Fibroblast of mammary gland (primary cell): Measurements from ENCODE around the gene MRGPRG.
"Not testable (repeated sequence)": the region's sequence is repeated elsewhere in the genome, so short reads cannot be mapped to it uniquely, and the experiment has no call there.

Experiments
- DNase-seq: peaks from one replicate; pipeline ENCODE4 v3.0.0-alpha.2; 2010; ENCODE audit warnings: low read depth
- H3K4me3 ChIP-seq: 2 replicates; pipeline ENCODE4 v1.5.1; 2011; ENCODE audit warnings: low read depth, mild to moderate bottlenecking, low read length, moderate library complexity; ENCODE audit not compliant: control insufficient read depth
- TF ChIP-seq, protein P1 (sequence below): conservative IDR thresholded peaks from 2 replicates; pipeline ENCODE4 v1.5.1; 2011; ENCODE audit warnings: low read depth, low read length, inconsistent platforms; ENCODE audit not compliant: control insufficient read depth, insufficient read depth

Gene MRGPRG

DNA sequence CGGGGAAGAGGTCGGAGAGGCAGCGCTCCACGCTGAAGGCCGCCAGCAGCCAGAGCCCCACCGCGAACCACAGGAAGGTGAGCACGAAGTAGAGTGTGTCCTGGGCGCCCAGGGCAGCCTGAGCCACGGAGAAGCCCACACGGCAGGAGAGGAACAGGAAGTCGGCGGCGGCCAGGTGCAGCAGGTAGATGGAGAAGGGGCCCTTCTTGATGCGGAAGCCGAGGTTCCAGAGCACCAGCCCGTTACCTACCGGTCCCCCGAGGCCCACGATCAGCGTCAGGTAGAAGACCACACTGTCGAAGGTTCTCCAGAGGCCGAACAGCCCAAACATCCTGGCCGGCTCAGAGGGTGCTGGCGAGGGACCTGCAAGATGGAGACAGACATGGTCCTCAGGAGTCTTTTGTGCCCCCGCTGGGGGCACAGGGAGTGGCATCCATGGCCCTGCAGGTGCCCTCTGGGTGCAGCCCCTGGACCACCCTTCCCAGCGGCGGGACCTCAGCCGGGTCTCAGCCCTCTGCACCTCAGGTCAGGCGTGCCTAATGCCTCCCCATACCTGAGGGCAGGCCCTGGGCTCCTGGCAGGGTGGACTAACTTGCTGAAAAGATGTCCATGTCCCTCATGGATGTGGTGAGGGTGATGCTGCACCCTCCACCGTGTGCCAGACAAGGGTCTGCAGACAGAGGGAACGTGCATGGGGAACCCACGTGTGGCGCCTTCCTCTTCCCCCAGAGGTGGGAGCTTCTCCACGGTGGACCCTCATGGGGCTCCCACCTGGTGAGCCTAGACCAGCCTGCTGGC, at the start of gene MRGPRG:
Gene MRGPRG, minus strand, starts transcription at position 331 of the 798 bp plus-strand sequence. Its CDS starts 0 bp downstream, at position 331.
- TF ChIP-seq, protein P1, sequence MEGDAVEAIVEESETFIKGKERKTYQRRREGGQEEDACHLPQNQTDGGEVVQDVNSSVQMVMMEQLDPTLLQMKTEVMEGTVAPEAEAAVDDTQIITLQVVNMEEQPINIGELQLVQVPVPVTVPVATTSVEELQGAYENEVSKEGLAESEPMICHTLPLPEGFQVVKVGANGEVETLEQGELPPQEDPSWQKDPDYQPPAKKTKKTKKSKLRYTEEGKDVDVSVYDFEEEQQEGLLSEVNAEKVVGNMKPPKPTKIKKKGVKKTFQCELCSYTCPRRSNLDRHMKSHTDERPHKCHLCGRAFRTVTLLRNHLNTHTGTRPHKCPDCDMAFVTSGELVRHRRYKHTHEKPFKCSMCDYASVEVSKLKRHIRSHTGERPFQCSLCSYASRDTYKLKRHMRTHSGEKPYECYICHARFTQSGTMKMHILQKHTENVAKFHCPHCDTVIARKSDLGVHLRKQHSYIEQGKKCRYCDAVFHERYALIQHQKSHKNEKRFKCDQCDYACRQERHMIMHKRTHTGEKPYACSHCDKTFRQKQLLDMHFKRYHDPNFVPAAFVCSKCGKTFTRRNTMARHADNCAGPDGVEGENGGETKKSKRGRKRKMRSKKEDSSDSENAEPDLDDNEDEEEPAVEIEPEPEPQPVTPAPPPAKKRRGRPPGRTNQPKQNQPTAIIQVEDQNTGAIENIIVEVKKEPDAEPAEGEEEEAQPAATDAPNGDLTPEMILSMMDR: no peak
- H3K4me3 ChIP-seq: no peak within 1 kb of the TSS
- DNase-seq: no peak

DNA sequence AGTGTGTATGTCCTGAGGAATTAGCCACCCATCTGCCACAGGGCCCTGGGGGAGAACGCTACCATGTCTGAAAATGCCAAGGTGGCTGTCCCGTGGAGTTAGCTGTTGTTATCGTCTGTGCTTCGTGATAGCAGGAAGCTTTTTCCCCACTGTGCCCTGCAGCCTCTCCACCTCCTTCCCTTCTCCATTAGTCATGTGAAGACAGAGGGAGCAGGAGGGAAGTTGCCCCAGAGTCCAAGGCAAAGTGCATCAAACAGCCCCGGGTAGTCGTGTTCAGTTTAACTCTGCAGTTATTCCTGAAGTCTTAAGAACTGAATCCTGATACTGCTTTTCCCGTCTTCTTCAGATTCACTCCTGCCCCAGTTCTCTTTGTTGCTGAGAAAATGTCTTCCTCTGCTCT, 43.9 kb upstream of the MRGPRG start:
- H3K4me3 ChIP-seq, DNase-seq: not testable (repeated sequence)

DNA sequence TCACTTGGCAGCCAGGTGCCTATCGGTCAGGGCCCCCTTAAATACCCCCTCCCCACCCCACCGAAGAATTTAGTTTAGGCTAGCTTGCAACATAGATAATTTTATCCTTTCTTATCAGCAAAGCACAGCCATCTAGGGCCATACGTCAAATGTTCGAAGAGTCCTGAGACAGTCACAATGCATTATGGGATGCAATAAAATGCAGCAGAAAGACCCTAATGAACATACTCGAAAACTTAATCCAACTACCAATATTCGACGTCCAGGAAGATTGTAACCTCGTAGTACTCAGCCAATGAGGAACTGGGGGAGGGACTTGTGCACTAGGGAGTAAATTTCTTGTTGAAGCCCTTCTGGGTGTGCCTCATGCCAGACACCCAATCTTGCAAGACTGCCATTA, 43.2 kb upstream of the MRGPRG start:
- H3K4me3 ChIP-seq, DNase-seq: not testable (repeated sequence)

GRCh38 chr11:3257509-3257908, 38.9 kb upstream of the MRGPRG start:
- not testable (repeated sequence) for DNase-seq, H3K4me3 ChIP-seq

- not testable (repeated sequence) for H3K4me3 ChIP-seq, DNase-seq
Measured at GRCh38 chr11:3255241-3255640, 36.6 kb upstream of the MRGPRG start.

- DNase-seq: not testable (repeated sequence)
Measured at GRCh38 chr11:3254773-3255172, 36.2 kb upstream of the MRGPRG start.

GRCh38 chr11:3245071-3245470, 26.5 kb upstream of the MRGPRG start:
- DNase-seq: no peak
- TF ChIP-seq, protein P1: no peak
- H3K4me3 ChIP-seq: no peak overlapping the region

More at GRCh38 chr11:3254773-3255172, 36.2 kb upstream of the MRGPRG start:
- H3K4me3 ChIP-seq: not testable (repeated sequence)

GRCh38 chr11:3243880-3244279, 25.3 kb upstream of the MRGPRG start:
- TF ChIP-seq, protein P1: no peak
- no peak overlapping the region for H3K4me3 ChIP-seq
- DNase-seq: no peak

DNA sequence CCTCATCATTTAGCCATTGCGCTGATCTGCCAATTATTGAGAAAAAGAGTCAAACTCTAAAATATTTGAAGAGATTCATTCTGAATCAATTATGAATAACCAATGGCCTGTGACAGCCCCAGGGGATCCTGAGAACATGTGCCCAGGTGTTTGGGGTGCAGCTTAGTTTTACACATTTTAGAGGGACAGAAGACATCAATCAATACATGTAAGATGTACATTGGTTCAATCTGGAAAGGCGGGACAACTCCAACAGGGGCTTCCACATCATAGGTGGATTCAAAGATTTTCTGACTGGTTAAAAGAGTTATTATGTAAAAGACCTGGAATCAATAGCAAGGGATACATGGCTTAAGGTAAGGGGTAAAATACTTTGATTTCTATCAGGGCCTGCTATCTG, 18.5 kb upstream of the MRGPRG start:
- TF ChIP-seq, protein P1: no peak
- no peak for DNase-seq
- H3K4me3 ChIP-seq: no peak overlapping the region
